Kasumi-1 (cell line): ENCODE data around the gene GNG13.
"Not testable (repeated sequence)": the region's sequence is repeated elsewhere in the genome, so short reads cannot be mapped to it uniquely, and the experiment has no call there.

Source experiments
- DNase-seq, 2 experiments: peaks; one replicate each; lab custom pipeline; 2025; lab: John Stamatoyannopoulos, UW

GNG13 gene

DNA sequence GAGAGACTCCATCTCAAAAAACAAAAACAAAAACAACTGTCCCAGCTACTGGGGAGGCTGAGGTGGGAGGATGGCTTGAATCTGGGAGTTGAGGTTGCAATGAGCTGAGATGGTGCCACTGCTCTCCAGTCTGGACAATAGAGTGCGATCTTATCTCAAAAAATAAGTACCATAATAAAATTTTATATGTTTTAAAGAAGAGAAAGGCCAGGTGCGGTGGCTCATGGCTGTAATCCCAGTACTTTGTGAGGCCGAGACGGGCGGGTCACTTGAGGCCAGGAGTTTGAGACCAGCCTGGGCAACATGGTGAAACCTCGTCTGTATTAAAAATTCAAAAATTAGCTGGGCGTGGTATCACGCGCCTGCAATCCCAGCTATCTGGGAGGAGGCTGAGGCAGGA is 23.7 kb downstream of the GNG13 start:
- DNase-seq = no peak

DNA sequence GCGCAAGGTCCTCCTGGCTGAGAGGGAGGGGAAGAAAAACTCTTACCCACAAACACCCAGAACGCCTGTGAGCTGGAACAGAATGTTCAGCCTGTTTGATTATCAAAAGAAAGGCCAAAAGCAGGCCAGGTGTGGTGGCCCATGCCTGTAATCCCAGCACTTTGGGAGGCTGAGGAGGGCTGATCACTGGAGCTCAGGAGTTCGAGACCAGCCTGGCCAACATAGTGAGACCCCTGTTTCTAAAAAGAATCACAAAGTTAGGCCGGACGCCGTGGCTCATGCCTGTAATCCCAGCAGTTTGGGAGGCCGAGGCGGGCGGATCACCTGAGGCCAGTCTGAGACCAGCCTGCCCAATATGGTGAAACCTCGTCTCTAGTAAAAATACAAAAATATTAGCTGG is 24.2 kb downstream of the GNG13 start:
- not testable (repeated sequence) for DNase-seq

DNA sequence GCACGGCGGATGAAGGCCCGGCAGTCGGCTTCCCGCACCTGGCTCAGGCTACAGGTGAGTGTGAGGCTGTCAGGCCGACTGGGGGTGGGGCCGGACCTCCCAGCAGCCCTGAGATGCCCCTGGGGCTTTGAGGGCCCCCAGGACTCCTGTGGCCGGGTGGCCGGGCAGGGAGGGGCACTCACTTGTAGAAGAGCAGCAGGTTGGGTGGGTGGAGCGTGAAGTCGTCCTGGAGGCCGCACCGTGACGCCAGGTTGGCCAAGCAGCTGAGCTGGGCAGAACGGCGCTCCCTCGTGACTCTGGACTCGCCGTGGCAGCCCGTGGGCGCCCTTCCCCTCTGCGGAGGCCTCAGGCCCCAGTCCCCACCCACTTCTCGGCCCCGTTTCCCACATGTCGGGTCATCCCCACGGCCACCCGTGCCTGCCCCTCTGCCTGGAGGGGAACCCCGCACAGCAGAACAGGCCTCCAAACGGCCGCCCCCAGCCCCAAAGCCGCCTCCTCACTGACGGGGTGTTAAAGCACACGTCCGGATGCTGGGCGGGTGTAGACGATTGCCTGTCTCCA is 25.2 kb downstream of the GNG13 start:
- no peak for DNase-seq

DNA sequence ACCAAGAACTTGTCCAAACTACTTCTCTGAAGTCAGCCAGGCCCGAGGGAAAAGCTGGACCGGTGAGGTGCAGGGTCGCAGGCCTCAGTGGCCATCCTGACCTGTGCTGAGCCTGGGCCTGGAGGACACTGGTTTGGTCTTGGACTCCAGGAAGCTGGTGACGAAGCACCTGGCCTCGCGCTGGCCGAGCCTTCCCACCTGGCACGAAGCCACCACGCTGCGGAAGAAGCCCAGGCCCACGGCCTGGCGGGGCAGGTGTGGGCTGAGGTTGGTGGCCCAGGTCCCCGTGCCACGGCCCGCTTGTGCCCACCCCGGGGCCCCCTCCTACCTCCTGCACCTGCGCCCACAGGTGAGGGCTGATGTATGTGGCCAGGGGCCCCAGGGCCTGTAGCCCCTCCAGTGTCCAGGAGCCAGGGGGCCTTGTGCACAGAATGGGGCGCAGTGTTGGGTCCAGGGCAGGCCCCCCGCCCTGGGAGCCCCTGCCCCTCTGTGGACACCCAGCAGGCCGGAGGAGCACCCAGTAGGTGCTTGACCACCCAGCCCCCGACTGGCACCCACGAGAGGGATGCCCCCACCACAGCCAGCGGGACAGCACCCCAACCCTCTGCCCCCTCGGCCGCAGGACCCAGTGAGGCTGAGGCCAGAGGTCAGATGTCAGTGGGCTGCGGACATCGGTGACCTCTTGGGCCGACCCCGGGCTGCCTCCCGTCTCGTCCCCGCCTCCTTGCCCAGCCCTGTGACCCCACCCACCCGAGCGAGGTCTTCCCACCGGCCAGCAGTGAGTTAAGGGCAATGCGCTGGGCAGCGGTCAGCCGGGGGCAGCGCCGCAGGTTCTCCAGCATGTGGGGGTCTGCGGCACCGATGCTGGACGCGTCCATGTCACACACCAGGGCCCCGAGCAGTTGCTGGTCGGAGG is 26.2 kb downstream of the GNG13 start:
- DNase-seq = no peak

DNA sequence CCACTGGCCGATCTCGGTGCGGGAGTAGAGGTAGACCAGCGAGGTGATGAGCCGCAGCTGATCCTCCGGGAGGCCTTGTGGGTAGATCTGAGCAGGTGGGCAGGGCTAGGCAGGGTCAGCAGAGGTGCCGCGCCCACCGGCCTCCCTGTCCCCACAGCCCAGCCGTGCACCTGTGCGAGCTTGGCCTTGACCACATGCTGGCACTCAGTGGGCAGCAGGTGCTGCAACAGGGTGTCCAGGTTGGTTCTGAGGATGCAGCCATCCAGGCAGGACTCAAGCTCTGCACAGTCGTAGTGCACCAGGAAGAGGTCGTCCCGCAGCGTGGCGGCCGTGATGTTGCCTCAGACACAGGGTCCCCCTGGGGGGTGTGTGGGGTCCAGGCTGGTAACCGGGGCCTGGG is 27.6 kb downstream of the GNG13 start:
- DNase-seq = no peak

DNA sequence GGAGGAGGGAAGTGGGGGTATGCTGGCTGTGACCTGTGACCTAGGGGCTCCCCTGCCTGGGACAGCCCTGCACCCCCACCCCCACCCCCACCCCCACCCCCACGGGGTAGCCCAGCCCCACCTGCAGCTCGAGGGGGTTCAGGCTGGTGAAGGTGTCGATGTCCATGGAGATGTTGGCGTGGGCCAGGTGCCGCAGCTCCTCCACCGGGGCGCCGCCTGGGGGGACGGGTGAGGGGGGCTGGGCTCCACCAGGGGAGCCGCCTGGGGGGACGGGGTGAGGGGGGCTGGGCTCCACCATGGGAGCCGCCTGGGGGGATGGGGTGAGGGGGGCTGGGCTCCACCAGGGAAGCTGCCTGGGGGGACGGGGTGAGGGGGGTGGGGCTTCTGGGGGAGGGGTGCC is 30.1 kb downstream of the GNG13 start:
- no peak for DNase-seq

DNA sequence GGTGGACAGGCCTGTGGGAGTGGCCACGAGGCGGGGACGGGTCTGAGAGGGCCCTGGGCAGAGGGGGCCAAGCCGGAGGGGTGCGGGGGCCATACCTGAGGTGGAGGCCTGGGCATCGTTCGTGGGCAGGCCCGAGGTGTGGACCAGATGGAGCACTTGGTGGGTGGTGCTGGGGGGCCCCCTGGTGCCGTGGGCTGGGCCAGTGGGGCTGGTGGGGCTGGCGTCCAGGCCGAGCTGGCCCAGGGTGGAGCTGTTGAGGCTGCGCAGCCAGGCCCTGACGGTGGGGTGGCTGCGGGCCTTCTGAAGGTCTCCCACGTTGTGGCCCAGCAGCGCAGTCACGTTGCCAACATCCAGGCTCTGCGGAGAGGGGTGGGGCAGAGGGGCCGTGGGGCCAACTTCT is 30.6 kb downstream of the GNG13 start:
- no peak for DNase-seq

DNA sequence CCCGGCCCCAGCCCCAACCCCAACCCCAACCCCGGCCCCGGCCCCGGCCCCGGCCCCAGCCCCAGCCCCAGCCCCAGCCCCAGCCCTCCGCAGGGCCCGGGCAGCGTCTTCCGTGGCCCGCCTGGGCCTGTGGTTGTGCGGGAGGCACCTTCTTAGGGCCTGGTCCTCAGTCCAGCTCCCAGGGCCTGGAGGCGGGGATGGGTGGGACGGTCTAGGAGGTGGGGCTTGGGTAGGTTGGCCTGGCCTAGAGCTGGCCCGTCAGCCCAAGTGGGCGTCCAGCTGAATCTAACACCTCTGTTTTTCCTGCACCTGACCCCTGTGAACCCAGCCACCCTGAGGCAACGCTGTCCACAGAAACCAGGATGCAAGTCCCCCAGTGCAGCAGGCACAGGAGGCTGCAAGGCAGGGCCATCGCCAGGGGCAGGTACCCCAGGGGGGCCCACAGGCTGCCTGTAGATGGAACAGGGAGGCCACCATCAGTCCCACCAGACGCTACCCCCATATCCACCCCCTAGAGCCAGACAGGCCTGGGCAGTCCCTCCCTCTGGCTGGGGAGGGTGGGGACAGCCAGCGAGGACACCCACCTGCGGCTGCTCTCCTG is 31.2 kb downstream of the GNG13 start:
- no peak for DNase-seq

DNA sequence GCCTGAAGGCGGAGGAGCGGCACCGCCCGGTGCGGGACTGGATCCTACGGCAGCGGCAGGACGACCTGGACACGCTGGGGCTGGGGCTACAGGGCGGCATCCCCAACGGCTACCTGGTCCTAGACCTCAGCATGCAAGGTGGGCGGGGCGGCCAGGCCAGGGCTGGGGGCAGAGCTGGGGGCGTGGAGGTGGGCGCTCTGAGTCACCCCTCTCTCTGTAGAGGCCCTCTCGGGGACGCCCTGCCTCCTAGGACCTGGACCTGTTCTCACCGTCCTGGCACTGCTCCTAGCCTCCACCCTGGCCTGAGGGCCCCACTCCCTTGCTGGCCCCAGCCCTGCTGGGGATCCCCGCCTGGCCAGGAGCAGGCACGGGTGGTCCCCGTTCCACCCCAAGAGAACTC is 32.1 kb downstream of the GNG13 start:
- DNase-seq = no peak

DNA sequence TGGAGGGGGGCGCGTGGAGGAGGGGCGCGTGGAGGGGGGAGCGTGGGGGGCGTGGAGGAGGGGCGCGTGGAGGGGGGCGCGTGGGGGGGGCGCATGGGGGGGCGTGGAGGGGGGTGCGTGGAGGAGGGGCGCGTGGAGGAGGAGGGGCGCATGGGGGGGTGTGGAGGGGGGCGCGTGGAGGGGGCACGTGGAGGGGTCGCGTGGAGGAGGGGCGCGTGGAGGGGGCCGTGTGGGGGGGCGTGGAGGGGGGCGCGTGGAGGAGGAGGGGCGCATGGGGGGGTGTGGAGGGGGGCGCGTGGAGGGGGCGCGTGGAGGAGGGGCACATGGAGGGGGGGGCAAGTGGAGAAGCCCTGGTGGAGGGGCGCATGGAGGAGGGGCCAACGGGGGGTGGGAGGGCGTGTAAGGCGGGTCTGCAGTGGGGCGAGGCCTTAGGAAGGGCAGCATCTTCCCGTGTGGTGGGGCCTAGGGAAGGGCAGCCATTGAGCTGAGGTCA is 32.7 kb downstream of the GNG13 start:
- DNase-seq = no peak

DNA sequence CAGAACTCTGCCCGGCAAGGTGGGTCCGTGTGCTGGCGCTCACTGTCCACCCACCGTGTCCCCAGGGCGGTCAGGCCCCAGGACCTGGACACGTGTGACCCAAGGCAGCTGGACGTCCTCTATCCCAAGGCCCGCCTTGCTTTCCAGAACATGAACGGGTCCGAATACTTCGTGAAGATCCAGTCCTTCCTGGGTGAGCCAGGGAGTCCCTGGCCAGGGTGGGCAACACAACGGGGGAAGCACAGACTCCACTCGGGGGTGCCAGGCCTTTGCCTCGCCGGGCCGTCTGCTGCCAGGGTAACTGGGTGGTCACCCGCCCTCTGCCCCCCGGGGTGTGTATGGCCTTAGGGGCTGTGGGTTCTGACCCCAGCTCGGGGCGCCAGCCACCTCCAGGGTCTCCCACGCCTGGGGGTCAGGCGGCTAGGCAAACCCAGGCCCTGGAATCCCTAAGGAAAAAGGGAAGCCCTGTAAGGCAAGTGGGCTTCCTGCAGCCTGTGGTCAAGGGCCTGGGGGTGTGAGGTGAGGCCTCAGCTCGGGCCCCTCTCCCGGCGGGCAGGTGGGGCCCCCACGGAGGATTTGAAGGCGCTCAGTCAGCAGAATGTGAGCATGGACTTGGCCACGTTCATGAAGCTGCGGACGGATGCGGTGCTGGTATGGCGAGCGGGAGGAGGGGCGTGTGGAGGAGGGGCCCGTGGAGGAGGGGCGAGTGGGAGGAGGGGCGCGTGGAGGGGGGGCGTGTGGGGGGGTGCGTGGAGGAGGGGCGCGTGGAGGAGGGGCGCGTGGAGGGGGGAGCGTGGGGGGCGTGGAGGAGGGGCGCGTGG is 33.5 kb downstream of the GNG13 start:
- DNase-seq = no peak

DNA sequence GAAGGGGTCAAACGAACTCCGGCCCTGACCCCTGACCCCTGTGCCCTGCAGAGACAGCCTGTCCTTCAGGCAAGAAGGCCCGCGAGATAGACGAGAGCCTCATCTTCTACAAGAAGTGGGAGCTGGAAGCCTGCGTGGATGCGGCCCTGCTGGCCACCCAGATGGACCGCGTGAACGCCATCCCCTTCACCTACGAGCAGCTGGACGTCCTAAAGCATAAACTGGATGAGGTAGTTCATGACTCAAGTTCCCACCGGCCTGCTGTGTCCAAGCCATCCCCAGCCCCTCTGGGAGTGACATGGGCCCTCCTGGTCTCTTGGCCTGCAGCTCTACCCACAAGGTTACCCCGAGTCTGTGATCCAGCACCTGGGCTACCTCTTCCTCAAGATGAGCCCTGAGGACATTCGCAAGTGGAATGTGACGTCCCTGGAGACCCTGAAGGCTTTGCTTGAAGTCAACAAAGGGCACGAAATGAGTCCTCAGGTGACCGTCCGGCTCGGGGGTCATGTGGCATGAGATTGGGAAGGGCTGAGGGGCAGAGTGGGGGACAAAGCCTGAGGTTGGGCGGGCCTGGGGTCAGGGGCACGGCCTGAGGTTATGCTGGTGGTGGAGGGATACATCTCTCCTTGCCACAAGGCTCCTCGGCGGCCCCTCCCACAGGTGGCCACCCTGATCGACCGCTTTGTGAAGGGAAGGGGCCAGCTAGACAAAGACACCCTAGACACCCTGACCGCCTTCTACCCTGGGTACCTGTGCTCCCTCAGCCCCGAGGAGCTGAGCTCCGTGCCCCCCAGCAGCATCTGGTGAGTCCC is 34.3 kb downstream of the GNG13 start:
- DNase-seq = no peak

DNA sequence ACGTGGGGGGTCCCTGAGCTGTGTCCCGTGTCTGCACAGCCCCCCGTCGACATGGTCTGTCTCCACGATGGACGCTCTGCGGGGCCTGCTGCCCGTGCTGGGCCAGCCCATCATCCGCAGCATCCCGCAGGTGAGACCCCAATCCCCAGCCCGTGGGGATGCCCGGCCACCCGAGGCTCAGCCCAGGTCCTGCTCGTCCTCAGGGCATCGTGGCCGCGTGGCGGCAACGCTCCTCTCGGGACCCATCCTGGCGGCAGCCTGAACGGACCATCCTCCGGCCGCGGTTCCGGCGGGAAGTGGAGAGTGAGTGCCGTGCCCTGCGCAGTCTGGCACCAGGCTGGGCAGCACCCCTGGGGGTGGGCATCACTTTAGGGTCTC is 35.1 kb downstream of the GNG13 start:
- no peak for DNase-seq

DNA sequence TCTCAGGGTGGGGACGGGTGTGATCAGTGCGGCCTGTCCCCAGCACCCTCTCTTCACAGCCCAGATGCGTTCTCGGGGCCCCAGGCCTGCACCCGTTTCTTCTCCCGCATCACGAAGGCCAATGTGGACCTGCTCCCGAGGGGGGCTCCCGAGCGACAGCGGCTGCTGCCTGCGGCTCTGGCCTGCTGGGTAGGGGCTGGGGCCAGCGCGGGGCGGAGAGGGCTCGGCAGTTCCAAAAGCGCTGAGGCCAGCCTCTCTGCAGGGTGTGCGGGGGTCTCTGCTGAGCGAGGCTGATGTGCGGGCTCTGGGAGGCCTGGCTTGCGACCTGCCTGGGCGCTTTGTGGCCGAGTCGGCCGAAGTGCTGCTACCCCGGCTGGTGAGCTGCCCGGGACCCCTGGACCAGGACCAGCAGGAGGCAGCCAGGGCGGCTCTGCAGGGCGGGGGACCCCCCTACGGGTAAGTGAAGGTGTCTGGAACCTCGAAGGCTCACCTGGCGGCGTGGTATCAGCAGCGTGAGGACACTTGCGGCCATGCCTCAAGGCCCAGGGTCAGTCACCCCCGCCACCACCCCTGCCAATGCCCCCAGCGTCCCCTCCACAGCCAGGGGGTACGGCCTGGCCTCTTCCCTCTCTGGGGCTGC is 35.6 kb downstream of the GNG13 start:
- no peak for DNase-seq

DNA sequence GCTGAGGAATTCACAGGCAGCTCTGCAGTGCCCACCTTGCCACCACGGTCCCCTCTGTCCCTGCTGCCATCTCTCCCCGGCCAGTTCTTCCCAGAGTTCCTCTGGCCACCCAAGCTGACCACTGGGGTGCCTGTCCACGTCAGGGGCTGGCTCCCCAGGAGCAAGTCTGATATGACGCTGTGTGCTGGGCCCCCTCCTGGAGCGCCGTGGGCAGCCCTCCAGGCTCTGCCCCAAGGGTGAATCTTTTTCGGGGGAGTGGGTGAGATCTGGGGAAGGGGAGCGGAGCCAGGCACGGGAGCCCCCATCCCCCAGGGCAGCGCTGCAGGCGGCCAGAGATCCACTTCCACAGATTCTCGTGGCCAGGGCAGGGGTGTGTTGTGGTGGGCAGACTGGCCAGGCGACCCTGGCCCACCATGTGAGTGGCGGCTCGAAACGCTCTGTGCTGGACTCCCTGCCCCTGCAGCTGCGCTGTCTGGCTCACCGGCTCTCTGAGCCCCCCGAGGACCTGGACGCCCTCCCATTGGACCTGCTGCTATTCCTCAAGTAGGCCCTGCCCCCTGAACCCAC is 36.3 kb downstream of the GNG13 start:
- DNase-seq = no peak

DNA sequence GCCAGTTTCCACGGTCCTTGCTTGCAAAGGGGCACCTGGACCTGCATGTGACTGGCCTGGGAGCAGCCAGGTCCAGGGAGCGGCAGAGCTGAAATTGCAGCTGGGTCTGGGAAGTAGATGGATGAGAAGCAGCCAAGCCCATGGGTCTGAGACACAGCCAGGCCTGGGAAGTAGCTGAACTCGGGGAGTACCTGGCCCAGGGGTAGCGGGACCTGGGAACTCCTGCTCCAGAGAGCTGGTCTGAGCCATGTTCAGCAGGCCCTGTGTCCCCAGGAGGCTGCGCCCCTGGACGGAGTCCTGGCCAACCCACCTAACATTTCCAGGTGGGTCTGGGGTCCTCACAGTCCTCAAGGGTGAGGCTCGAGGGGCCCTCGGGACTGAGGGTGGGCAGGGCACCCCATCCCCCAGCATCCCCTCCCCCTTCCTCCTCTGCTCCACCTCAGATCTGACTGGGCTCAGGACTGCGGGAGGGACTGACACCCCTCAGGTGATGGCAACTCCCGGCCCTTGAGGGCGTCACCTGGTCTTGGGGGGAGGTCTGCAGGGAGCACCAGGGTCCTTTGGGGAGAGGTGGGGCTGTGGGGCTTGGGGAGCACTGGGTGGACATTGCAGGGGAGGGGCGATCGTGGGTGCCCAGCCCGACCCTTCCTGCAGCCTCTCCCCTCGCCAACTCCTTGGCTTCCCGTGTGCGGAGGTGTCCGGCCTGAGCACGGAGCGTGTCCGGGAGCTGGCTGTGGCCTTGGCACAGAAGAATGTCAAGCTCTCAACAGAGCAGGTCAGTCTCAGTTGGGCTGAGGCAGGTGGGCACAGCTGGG is 37.0 kb downstream of the GNG13 start:
- no peak for DNase-seq

DNA sequence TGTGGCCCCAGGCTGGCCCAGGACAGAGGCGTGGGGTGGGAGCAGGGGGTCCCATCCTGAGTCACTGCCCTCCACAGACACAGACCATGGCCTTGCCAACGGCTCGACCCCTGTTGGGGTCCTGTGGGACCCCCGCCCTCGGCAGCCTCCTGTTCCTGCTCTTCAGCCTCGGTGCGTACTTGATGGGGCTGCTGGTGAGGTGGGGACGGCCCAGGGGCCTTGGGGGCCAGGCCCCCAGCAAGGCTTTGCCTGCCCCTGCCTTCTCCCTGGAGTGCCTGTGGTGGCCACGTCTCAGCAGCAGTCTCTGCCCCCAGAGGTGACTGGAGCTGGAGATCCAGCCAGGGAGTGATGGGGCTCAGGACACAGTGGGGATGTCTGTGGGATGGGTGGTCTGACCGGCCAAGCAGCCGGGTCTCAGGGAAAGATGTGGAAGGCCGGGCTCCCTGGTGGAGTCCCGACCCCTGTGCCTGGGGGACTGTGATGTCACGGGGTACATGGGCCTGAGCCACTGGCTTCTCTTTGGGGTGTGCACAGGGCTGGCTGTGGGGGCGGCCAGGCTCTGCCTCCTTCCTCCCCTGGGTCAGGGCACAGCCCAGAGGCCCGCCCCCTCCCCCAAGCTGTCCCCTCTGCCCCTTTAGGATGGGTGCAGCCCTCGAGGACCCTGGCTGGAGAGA is 37.8 kb downstream of the GNG13 start:
- DNase-seq = no peak

DNA sequence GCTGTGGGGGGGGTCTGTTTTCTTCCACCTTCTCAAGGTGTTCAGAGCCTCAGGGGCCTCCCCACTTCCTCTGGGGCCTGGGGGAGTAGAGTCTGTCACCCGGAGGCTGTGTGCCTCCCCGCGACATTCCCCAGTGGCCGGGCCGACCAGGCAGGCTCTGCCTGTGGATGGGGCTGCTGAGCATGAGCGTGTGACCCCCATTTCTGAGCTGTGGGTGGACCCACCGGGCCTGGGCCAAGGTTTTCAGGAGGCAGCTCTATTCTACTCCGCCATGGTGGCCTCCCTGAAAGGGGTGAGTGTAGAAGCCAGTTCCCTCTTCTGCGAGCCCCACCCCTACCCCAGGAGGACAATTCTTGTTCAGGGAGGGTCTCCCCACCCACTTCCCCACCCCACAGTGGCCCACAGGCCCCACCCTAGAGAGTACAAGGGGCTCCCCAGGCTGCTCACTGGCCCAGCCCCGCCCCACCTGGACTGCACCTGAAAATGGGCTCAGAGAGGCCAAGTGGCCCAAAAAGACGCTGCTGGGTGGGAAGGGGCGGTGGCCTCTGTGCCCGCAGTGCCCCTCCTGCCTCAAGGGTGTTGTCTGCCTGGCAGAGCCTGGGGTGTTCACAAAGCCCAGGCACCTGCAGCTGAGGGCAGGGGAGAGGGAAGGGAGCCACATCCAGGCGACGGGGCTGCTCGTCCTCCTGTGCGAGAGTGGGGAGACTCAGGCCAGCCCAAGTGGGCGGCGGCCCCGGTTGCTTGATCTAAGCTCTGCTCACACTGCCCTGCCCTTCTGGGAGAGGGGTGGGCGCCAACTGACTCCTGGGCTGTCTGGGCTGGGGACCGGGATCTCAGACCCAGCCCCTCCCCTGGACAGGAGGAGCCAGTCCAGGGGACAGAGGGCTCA is 38.7 kb downstream of the GNG13 start:
- no peak for DNase-seq
